Measurements from ENCODE around the gene ASB13.
A peak's percentile ranks its signal among the peaks of the same experiment; 100 is the strongest.
"Not testable (repeated sequence)": the region's sequence is repeated elsewhere in the genome, so short reads cannot be mapped to it uniquely, and the experiment has no call there.

ASB13 gene

DNA sequence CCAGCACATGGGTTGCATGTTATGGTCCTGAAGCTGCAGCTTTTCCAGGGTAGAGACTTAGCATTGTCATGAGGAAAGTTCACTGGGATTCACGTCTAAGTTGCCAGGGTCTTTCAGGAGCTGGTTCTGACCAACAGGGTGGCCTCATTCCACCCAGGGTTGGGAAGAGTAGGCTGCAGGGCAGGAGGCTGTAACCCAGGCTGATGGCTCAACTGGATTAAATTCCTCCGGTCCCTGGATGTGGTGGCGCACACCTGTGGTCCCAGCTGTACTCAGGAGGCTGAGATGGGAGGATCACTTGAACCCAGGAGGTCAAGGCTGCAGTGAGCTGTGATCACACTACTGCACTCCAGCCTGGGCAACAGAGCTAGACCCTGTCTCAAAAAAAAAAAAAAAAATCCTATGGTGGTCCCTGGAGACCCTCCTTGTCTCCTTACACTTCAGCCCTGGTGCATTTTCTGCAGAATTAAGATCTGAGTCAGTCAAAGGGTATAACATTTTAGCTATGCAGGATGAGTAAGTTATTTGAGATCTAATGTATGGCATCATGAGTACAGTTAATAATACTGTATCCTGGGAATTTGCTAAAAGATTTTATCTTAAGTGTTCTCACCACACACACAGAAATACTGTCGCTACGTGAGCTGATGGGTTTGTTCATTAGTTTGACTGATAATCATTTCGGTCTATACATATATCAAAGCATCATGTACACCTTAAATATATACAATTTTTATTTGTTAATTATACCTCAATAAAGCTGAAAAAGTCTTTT is 44.0 kb downstream of the ASB13 start:
- peak; percentile 18 for DNase-seq

DNA sequence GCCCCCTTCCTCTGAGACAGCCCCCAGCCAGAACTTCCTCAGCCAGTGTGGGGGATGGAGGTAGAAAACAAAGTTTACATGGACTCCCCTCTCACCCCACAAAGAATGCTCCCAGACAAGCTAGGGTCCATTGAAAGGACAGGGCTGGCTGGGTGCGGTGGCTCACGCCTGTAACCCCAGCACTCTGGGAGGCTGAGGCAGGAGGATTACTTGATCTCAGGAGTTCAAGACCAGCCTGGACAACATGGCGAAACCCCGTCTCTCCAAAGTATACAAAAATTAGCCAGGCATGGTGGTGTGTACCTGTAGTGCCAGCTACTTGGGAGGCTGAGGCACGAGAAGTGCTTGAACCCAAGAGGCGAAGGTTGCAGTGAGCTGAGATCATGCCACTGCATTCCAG is 45.0 kb downstream of the ASB13 start:
- not testable (repeated sequence) for DNase-seq

DNA sequence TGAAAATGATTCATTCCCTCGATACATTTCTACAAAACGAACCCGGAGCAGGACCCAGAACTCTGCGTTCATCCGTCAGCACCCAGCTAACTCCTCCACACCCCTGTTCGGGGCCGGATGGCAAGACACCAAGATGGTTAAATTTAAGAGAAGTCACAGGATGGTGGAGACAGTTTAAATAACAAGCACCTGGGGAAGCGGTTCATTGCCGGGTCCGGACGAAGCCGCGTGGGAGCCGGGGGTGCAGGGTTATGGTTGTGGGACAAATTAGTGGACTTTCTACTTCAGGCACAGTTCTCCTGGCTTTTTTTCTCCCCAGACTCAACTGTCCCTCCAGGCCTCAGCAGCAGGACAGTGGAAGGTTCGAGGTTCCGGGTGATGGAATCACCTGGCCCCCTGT is 45.4 kb downstream of the ASB13 start:
- no peak for DNase-seq

DNA sequence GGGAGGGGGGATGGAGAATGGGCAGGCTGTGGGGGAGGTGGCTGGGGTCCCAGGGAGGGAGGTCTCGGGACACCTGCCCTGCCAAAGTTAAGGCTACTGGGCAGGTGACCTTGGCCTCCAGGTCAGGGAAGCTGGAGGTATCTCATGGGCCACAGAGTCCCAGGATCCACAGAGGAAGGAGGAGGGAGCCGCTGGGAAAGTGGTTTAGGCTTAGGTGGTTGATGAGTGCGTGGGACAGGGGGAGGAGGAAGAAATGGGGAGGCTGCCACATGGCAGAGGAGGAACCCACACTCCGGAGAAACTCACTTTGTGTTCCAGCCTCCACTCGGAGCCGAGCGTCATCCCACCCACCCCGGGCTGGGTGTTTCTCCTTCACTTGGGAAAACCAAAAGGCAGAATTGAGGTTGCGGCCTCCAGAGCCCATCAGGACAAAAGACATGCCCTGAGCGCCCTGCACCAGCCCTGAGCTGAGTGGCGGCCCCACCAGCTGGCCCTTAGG is 46.1 kb downstream of the ASB13 start:
- DNase-seq: no peak

DNA sequence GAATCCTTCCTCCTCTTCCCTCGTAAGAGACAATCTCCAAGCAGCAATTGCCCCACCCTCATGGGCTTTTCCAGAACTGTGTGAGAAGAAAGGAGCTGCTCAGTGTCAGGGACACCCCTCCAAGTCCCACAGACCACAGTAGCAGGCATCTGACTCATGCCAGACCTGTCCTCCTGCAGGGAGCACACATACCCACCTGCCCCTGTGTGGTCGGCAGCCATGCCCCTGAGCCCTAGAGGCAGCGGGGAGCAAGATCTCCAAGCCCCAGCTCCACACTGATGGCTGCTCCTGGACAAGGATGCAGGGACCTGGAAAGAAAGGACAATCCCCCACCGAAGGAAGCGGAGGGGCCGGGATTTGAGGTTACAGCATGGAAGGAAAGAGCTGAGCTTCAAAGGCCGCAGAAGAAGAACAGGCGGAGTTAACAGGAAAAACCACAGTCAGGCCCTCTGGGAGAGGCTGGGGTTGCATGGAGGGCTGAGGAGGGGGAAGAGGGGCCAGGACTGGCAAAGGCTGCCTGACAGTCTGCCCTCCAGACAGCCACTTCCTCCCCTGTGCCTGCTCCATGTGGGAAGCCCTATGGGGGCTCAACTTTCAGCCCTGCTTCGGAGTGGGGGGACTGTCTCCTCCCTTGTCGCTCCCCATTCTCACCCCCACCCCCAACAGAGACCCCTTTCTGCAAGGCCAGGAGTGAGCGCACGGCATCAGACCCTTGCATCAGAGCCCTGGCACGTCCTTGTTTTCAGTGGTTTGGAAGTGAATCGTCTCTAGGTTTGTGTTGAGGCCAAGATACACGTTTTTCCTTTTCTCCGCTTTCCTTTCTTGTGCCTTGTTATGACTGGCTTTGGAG is 46.8 kb downstream of the ASB13 start:
- DNase-seq: no peak

DNA sequence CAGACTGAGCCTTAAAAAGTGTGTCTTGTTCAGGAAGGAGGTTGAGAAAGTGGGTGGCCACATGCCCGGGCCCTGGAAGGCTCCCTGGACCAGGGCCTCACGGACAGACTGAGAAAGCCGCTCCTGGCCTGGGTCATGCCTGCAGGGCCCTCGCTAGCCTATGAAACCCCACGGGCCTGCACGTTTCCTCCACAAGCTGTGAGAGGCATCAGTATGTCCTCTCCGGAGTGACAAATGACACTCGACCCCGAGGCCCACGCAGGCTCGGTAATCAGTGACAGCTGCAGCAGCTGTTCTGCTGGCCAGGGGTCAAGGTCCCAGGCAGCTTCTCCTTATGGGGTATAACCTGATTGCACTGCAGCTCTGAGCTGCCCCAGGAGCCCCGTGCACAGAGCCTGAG is 47.6 kb downstream of the ASB13 start:
- DNase-seq: no peak

DNA sequence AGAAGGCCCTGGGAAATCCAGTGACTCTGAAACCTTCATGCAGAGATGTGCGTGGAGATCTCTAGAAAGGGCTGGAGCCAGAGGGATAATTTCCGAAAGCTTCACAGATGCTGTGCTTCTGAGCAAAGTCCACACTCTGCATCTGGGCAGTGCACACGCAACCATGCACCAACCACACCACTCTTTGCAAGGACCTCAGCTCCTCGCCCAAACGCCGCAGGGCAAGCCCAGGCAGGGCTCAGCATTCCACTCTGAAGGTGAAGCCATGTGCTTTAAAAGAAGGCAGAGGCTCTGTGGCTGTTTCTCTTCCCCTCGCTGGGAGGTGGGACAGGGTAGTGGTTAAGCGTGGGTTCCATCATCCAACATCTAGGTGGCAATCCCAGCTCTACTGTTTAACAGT is 48.4 kb downstream of the ASB13 start:
- no peak for DNase-seq

DNA sequence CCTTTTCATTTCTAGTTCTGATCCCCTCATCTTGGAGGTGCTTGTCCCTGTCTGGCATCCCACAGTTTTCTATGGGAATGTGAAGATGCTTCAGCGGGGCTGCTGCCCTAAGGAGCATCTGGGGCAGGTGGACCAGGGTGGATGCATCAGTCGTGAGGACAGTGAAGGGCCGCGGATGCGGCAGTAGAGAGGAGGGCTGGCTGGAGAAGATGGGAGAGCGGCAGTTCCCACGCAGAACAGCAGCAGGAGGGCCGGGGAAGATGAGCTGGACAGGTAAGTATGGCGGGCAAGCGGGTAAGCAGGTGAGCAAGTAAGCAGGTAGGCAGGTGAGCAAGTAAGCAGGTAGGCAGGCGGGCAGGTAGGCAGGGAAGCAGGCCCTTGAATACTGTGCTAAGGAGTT is 48.9 kb downstream of the ASB13 start:
- no peak for DNase-seq

DNA sequence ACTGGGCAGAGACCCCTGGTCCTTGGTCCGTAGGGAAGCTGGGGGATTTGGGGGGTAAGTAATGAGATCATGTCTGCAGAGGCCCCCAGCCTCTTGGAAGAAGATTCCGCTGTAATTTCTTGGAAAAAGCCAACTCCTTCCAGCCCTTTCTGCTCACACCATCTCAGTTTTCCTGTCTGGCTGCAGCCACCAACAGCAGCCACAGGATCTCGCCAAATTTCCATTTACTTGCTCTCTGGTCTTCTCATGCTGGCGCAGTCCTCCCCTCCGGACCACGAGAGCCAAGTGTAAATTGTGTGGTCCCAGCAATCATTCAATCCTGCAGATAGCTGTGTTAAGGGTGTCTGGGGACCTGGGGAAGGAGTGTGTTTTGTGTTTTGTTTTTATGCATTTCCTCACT is 49.6 kb downstream of the ASB13 start:
- DNase-seq: no peak

DNA sequence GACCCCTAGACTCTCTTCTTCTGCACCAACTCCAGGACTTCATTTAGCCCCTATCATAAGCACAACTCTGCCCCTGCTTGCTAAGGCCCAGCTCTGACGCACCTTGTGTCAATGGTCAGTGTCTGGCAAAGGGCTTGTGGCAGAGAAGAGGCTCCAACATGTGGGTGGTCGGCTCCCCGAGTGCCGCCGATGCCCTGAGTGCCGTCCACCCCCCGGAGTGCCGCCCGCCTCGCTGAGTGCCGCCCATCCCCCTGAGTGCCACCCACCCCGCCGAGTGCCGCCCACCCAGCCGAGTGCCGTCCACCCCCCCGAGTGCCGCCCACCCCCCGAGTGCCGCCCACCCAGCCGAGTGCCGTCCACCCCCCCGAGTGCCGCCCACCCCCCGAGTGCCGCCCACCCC is 50.3 kb downstream of the ASB13 start:
- no peak for DNase-seq

DNA sequence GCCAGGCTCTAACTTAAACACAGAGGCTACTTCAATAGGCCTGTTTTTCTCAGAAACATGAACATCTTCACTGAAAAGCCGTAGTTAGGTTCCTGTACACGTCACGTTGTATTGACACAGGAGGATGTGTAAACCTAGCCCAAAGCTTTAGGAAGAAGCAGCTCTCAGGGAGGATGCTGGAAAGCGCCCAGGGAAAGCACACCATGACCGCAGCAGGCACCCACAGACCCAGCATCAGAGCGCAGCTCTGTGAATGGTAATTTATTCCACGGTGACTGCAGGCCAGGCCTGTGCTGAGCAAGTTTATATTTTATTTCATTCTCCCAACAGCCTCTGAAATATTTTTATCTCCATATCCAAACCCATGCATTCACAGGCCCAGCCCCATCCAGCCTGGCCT is 51.1 kb downstream of the ASB13 start:
- DNase-seq: no peak

DNA sequence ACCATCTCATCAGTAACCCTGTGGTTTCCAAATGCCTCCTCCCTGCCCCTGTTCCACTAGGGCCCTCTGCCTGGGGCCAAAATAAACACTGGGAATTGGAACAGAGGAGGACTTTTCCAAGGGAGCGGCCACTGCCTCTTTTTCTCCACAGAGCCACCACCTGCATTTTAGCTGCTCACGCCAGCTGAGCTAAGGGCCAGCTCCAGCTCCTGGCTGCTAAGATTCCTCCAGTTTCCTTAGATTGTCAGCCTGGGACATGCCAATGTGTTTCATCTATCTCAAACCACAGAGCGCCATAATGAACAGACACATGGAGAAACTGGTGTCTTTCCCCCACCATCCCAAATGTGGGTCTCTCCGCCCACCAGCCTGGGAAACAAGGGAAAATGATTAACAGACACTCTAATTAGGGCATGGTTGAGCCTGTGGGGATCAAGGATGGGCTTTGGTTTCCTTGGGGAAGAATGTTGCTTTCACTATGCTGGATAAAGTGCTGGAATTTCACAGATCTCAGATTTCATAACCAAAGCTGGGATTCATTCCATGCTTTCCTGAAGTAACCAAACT is 52.2 kb downstream of the ASB13 start:
- no peak for DNase-seq

DNA sequence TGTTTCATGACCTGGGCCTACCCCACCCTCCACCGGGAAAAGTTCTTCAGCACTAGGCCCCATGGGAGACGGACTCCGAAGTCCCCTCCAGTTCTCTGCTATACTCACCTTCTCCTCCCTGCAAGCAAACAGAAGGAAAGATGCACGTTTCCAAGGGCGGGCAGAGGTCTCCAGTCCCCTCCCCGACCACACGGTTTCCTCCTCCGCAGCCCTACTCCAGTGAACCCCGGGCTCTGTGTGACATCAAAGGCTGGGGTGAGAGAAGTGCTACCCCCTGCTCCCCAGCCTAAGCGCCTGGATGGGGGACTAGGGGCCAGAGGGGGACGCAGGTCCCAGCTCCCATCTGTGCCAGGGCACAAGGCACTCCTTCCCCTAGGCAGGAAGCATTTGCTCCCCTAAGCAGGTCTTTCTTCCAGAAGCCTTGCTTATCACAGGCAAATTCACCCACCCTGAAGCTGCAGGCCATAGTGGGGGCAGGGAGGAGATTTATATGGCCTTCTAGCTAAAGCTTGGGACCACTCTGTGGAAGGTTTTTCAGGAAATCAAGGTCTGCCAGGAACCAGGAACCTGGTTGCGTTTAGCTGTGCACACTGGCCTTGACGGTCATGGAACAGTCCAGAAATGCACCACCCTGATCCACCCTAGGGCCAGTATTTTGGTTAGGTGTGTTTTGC is 52.8 kb downstream of the ASB13 start:
- no peak for DNase-seq

DNA sequence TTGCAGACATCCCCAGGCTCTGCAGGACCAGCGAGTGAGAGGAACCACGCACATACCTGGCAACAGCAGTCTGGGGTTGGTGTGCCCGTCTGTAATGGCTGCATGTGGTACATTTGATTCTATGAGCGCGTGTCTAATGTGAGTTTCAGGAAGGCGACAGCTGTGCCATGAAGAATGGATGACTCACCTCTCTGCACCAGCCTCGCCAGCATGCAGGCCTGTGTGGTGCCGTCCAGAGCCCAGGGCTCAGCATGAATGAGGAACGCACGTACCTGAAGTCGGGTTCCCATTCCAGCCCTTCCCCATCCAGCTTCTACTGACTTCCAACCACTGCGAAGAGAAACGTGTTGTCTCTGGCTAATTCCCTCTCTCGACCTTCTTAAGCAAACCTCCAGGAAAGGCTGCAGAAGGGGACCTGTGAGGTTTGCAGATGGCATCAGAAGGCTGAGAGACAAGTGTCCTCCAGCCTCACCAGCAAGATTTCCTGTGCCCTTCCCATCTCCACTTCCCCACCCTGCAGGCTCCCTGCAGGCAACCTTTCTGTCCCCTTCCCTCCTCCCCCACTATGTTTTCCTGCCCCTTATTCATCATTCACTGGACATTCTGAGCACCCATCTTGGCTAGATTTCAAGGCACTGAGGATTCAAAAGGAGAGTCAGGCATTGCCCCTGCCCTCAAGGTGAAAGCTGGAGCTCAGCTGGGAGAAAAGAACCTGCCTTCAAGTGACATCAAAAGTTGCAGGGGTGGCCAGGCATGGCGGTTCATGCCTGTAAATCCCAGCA is 54.3 kb downstream of the ASB13 start:
- DNase-seq: no peak

DNA sequence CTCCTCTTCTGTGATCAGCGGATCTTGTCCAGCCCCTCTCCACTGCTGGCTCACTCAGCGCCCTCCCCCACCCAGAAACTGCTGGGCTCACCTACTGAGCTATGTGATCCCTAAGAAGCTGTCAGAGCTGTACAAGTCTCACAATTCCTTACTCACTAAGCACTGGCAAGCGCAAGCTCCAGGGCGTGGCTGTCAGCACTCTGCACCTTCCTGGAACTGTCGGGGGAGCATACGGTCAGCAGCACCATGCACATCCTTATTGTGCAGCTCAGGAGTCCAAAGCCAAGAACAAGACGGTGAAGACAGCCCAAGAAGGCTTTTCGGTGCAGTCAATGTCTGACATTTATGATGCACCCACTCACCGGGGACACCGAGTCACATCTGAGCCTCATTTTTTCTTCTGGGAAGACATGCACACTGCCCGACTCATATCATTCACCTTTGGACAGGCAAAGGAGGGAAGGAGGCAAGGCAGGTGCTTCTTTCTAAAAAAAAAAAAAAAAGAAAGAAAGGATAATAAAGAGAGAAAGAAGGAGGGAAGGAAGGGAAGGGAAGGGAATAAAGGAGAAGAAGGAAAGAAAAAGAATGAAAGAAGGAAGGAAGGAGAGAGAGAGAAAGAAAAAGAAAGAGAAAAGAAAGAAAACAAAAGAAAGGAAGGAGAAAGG is 56.3 kb downstream of the ASB13 start:
- DNase-seq: no peak

DNA sequence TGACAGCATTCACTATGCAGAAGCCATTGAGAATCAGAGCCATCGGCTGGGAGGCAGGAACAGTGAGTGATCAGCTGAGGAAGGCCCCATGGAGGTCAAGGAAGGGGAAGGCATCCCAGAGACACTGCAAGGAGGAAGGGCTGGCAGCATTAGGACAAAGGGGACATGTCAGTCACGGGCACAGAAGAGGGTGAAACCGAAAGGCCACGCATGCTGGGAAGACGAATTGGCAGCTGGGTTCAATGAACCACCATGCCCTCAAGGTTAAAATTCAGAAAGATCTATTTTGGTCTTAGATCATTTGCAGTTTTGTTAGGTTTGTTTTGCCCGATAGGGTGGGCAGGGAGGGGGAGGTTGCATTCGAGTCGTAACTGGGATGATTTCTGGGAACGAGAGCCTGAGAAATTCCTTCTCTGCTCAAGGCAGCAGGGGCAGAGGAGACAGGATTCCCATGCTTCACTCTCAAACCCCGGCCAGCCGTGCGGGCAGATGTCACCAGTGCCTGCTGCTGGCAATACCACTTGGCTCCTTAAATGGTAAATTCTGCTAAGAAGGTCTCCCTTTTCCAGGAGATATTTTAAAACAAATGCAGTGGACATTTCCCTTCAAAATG is 57.7 kb downstream of the ASB13 start:
- DNase-seq: no peak

DNA sequence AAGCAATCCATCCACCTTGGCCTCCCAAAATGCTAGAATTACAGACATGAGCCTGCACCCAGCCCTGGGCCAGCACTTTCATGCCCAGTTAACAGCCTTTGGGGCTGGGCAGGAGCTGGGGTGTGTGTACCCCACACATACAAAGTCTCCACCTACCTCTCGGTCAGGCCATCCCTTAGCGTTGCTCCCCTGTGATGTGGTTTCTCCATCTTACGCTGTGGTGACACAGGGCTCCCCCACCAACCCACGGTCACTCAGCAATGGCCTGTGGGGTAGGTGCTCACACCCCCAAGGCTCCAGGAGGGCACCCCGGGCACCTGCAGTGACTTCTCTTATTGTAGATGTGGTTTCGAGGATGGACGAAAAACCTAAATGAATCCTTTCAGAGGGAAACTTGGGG is 58.8 kb downstream of the ASB13 start:
- DNase-seq: no peak

DNA sequence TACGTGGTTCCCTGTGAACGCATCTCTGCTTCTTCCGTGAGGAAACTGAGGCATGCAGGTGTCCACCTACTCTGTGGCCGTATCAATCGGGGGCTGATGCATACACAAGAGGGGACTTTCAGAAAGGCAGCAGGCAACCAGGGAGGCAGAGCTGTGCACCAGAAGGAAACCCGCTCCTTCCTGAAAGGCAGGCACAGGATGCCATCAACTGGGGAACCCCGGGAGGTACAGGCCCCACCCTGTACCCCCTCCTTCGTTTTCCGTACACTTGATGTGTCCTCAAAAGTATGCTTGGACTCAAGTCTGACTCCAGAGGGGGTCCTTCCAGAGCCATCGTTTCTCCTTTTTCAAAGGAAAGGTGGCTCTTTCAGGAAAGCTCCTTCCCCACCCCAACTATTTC is 59.5 kb downstream of the ASB13 start:
- DNase-seq: peak; percentile 2

DNA sequence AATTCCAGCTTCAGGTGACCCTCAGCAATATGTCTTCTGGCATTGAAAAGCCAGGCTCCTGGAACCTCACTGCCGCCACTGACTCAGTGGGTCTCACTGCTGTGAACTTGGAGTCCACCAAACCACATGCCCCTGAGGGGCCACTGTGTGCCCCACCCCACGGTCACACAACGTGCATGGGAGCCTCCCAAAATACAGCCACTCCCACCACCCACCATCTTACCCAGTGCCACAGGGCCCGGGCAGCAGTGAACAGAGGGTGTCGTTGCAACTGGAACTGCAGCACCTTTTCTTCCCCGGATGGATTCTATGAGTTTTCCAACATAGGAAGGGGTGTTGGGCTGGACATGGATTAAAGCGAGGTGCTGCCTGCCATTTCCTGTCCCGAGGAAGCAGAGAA is 60.1 kb downstream of the ASB13 start:
- DNase-seq: no peak

DNA sequence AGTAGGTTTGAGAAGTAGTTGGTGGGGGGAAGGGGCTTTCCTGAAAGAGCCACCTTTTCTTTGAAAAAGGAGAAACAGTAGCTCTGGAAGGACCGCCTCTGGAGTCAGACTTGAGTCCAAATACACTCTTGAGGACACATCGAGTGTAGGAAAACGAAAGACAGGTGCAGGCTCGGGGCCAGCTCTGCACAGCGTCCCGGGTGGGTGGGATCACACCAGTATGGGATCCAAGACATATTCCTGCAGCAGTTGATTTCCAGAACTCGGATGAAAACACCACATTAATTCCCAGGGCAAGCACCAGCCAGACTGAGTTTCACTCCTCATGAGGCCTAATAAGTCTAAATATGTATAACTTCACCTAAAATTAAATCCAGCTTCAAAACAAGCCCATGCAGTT is 61.4 kb downstream of the ASB13 start:
- DNase-seq: no peak

DNA sequence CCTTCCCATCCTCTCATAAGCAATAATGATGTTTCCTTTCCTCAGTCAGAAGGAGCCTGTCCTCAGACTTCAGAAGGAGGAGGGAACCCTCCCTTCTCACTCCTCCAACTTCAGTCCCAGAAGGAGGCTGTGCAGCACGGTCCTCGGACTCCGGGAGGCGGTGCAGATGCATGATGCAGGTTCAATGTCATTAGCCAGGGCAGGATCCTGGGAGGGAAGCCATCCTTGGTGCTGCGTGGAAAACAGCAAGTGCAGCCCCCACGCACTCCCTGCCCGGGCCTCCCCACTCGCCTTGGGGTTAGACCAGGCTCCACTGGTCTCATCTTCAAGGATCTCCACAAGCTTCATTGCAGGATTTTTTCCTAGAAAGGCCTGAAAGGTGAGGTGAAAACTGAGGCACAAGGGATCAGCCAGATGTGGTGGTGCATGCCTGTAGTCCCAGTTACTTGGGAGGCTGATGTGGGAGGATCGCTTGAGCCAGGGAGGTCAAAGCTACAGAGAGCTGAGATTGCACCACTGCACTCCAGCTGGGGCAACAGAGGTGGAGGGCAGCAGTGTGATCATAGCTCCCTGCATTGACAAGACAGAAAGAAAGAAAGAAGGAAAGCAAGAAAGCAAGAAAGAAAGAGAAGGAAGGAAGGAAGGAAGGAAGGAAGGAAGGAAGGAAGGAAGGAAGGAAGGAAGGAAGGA is 62.0 kb downstream of the ASB13 start:
- no peak for DNase-seq
